Heart right ventricle (tissue), 16 donors: ENCODE measurements around the gene RPGRIP1L. TPM values are rescaled to one million over a fixed set of nuclear protein-coding genes. Genes with fewer than 3 reads are reported as not detected.

ENCODE experiments used
- ATAC-seq, 8 donors: fragments of 200-7000 bp; cut with Tn5 transposase; one replicate each; pipeline ENCODE4 v1.9.1; 2020; ENCODE audit warnings: mild to moderate bottlenecking in 8 of 8, moderate library complexity in 8 of 8, moderate number of reproducible peaks in 1 of 8
- DNase-seq, 2 donors: peaks; one replicate each; pipeline ENCODE4 v3.0.0-alpha.2; 2020
- H3K27ac ChIP-seq, 10 donors: fragments of 200-600 bp; sonication (generic) in 2 of 10; one replicate each; pipeline versions ENCODE4 v1.5.0 to v1.8.0; 2020 to 2022; ENCODE audit warnings: mild to moderate bottlenecking in 3 of 10
- H3K27me3 ChIP-seq, 7 donors: fragments of 200-600 bp; one replicate each; pipeline ENCODE4 v1.8.0; 2021 to 2022; ENCODE audit warnings: mild to moderate bottlenecking in 2 of 7
- H3K36me3 ChIP-seq, 9 donors: fragments of 200-600 bp; sonication (generic) in 1 of 9; one replicate each; pipeline versions ENCODE4 v1.5.0 to v1.8.0; 2020 to 2022; ENCODE audit warnings: mild to moderate bottlenecking in 2 of 9
- H3K4me1 ChIP-seq, 9 donors: fragments of 200-600 bp; sonication (generic) in 1 of 9; one replicate each; pipeline versions ENCODE4 v1.5.0 to v1.8.0; 2020 to 2022; ENCODE audit warnings: mild to moderate bottlenecking in 4 of 9
- H3K4me3 ChIP-seq, 10 donors: fragments of 200-600 bp; sonication (generic) in 2 of 10; one replicate each; pipeline versions ENCODE4 v1.5.0 to v1.8.0; 2020 to 2022; ENCODE audit warnings: mild to moderate bottlenecking in 7 of 10, moderate library complexity in 2 of 10
- H3K9me3 ChIP-seq, 11 donors: fragments of 200-600 bp in 10 of 11; sonication (generic) in 2 of 11; one replicate each; pipeline versions ENCODE4 v1.5.0 to v1.8.0; 2013 to 2022; ENCODE audit warnings: mild to moderate bottlenecking in 2 of 11, control low read depth in 1 of 11, moderate library complexity in 1 of 11
- WGBS, 2 donors: extraction: QIAGEN DNeasy Blood & Tissue Kit; methylation state at CpG; one replicate each; pipeline ENCODE4 v1.1.7; 2013; ENCODE audit warnings: inconsistent platforms in 1 of 2; 5-methylcytosine and 5-hydroxymethylcytosine counted together
- intact Hi-C, 10 donors: fragments of 100-400 bp; cut with DNase I; formaldehyde crosslinking; loops; one replicate each; pipeline versions ENCODE4 v1.11.1 to v1.14.2; 2022
- polyA plus RNA-seq, 2 donors: library from polyadenylated mRNA; stranded (reverse); fragments of 200-250 nt; gene quantifications; one replicate each; pipeline ENCODE4 v1.2.3, GENCODE V29; 2013
- total RNA-seq, 10 donors: library from RNA; stranded (reverse); fragmentation: NEBNext Ultra II Directional in 3 of 10; extraction: Animal tissue kit (Norgen Biotek cat#: 25700) in 3 of 10; gene quantifications; one replicate each; pipeline versions ENCODE4 v1.2.1 to v1.2.4, GENCODE V29; 2021 to 2023
- TF ChIP-seq, protein P1 (sequence below), 9 donors: fragments of 200-600 bp; sonication (generic) in 2 of 9; IDR thresholded peaks; one replicate each; pipeline versions ENCODE4 v1.5.0 to v1.8.0; 2021 to 2022; ENCODE audit warnings: antibody characterized with exemption in 9 of 9, mild to moderate bottlenecking in 5 of 9, moderate library complexity in 1 of 9
- donor health status: Arrhythmogenic right ventricular cardiomyopathy.
- donor health status: ischemic (EF 13 %, LVEDD 7.1; RV severe dilation, severe dysfunction).
- donor health status: healthy with polysubstance abuse.
- donor health status: DM: no; HTN: yes; CAD: no.
- donor health status: DM: no; HTN: no; CAD: no.
- donor health status: ischemic (EF 25% LVEDD 6.9; RV normal size, moderate dysfunction).
- donor health status: ischemic (EF 25% LVEDD 5.7; RV mildly dilated, moderate dysfunction).
- donor health status: healthy.
- donor health status: DM: yes; HTN: yes; CAD: no.
- donor health status: Ischemic cardiomyopathy.
- donor health status: ischemic (EF 35%, LVEDD 5.7; RV mildly dilated, moderate dysfunction).
- donor health status: nonischemic (EF 11% LVEDD 7.7; RV severe dilation, severe dysfunction).
- donor health status: DM: yes; HTN: yes; CAD: no.
- donor health status: PGD.
- donor health status: ischemic (EF 29% LVEDD 5.4; RV normal size, mild dysfunction).
- donor health status: nonischemic (EF 23%, LVEDD 6.1; RV moderate dilation, normal function).

Gene RPGRIP1L
- total and polyA plus RNA-seq, 12 donors, result 0.96 to 3.7 (median 2.4) TPM

- Histone ChIP-seq H3K36me3 (peaks cover 0 to 7% (median 0%) of the 10 kb centered on the region in 9 donors), H3K4me3 (no peak overlapping the region), H3K27me3 (no peaks in the 10 kb centered on the region), H3K9me3 (peaks cover 0 to 16% (median 0%) of the 10 kb centered on the region in 11 donors), H3K27ac (no peak overlapping the region), H3K4me1 (no peaks in the 10 kb centered on the region)
- ATAC-seq, result no peak
- TF ChIP-seq, protein P1, sequence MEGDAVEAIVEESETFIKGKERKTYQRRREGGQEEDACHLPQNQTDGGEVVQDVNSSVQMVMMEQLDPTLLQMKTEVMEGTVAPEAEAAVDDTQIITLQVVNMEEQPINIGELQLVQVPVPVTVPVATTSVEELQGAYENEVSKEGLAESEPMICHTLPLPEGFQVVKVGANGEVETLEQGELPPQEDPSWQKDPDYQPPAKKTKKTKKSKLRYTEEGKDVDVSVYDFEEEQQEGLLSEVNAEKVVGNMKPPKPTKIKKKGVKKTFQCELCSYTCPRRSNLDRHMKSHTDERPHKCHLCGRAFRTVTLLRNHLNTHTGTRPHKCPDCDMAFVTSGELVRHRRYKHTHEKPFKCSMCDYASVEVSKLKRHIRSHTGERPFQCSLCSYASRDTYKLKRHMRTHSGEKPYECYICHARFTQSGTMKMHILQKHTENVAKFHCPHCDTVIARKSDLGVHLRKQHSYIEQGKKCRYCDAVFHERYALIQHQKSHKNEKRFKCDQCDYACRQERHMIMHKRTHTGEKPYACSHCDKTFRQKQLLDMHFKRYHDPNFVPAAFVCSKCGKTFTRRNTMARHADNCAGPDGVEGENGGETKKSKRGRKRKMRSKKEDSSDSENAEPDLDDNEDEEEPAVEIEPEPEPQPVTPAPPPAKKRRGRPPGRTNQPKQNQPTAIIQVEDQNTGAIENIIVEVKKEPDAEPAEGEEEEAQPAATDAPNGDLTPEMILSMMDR (IDR thresholded peaks at IDR 0.05), result no peak
- intact Hi-C loops, result no loop called here
- 88 to 98% methylated on average over 5 of the region's 5 CpGs for WGBS, 2 donors
- no peak for DNase-seq
Measured at GRCh38 chr16:53599548-53599947, 104.1 kb downstream of the RPGRIP1L start.

DNA sequence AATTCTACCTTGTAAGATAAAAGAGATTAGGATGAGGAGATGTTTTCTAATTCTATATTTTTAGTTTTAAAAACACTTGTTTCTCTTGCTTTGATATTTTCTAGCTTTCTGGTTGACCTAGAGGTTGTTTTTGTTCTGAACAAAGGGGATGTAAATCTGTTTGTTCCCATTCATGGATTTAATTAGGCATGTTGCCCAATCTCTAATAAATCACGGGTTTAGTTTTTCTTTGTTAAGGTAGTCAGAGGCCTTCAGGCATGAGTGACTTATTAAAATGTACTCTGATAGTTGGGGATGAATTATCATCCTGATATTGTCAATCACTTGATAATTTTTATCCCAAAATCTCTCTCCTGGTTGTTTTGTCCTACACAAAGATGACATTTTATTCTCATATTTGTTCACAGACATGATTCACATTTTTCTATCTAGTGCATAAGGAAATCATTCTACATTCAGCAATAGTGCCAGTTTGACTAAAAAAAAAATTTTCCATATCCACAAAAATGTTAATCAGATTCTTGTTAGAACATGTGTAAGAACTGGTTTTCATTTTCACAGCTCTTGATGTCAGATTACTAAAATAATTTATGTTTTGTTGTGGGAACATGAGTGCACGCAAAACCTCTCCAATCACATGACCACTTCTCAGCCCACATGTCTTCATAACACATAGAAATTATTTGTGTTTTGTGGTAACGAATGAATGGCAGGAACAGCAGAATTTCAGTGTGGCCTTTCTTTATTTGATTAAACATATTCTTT lies 105.0 kb downstream of the RPGRIP1L start:
- intact Hi-C loops, result no loop called here
- TF ChIP-seq, protein P1 (IDR thresholded peaks at IDR 0.05), result no peak
- H3K9me3 ChIP-seq, result peaks cover 0 to 19% (median 0%) of the 10 kb centered on the region in 11 donors
- ATAC-seq (no peak), DNase-seq (no peak)
- no peaks in the 10 kb centered on the region for H3K4me1 ChIP-seq
- peaks cover 0 to 6% (median 0%) of the 10 kb centered on the region in 9 donors for H3K36me3 ChIP-seq
- no peak overlapping the region for H3K27ac ChIP-seq
- WGBS, 2 donors, result 83 to 95% methylated on average over 3 of the region's 3 CpGs
- no peaks in the 10 kb centered on the region for H3K27me3 ChIP-seq
- H3K4me3 ChIP-seq, result no peak overlapping the region

- Histone ChIP-seq H3K27me3 (no peaks in the 10 kb centered on the region), H3K9me3 (peaks cover 0 to 21% (median 0%) of the 10 kb centered on the region in 11 donors), H3K4me3 (no peak overlapping the region), H3K4me1 (no peaks in the 10 kb centered on the region), H3K36me3 (peaks cover 0 to 6% (median 0%) of the 10 kb centered on the region in 9 donors), H3K27ac (no peak overlapping the region)
- DNase-seq (no peak), ATAC-seq (no peak)
- WGBS, 2 donors, result 58 to 70% methylated on average over 3 of the region's 3 CpGs
- intact Hi-C loops, result no loop called here
- TF ChIP-seq, protein P1 (IDR thresholded peaks at IDR 0.05), result no peak
Measured at GRCh38 chr16:53597776-53598175, 105.9 kb downstream of the RPGRIP1L start.

GRCh38 chr16:53588081-53588648 lies 115.5 kb downstream of the RPGRIP1L start:
- H3K27me3 ChIP-seq, result no peaks in the 10 kb centered on the region

More at GRCh38 chr16:53588081-53588648, 115.5 kb downstream of the RPGRIP1L start:
- H3K27ac ChIP-seq, result no peak overlapping the region
- H3K36me3 ChIP-seq, result no peaks in the 10 kb centered on the region
- TF ChIP-seq, protein P1 (IDR thresholded peaks at IDR 0.05), result no peak
- peaks cover 0 to 20% (median 0%) of the 10 kb centered on the region in 11 donors for H3K9me3 ChIP-seq
- no peak for ATAC-seq
- no peak overlapping the region for H3K4me3 ChIP-seq
- WGBS, 2 donors, result 87 to 91% methylated on average over 3 of the region's 3 CpGs
- H3K4me1 ChIP-seq, result no peaks in the 10 kb centered on the region
- intact Hi-C loops, result no loop called here
- no peak for DNase-seq
